HG03175 (cell line): Measurements from ENCODE around the gene SPA17.
A peak's percentile ranks its signal among the peaks of the same experiment; 100 is the strongest.

Source experiments
- ATAC-seq: cut with Tn5 transposase; IDR thresholded peaks from one replicate; pipeline ENCODE4 v1.9.1; 2021; ENCODE audit warnings: mild to moderate bottlenecking, moderate library complexity; ENCODE audit not compliant: unreplicated experiment

SPA17 gene

GRCh38 chr11:124673333-124674167 lies at the start of gene SPA17, which contains the start of gene SIAE:
SPA17 (plus strand) TSS chr11:124673904; CDS start chr11:124675265, 1,361 bp downstream.
SIAE (minus strand) TSS chr11:124673739; CDS start chr11:124673708, 31 bp downstream.
- ATAC-seq, result peak; percentile 85

GRCh38 chr11:124625504-124626168 lies 48.1 kb upstream of the SPA17 start:
- ATAC-seq, result no peak

- ATAC-seq, result no peak
Measured at GRCh38 chr11:124627546-124627945, 46.2 kb upstream of the SPA17 start.

GRCh38 chr11:124629961-124630360 lies 43.7 kb upstream of the SPA17 start:
- ATAC-seq, result no peak

GRCh38 chr11:124633355-124633754 lies 40.3 kb upstream of the SPA17 start:
- no peak for ATAC-seq

- no peak for ATAC-seq
Measured at GRCh38 chr11:124635932-124636331, 37.8 kb upstream of the SPA17 start.

GRCh38 chr11:124638500-124638899 lies 35.2 kb upstream of the SPA17 start:
- ATAC-seq, result no peak

GRCh38 chr11:124639186-124639585 lies 34.5 kb upstream of the SPA17 start:
- ATAC-seq, result no peak

- no peak for ATAC-seq
Measured at GRCh38 chr11:124640666-124641065, 33.0 kb upstream of the SPA17 start.

- ATAC-seq, result no peak
Measured at GRCh38 chr11:124642628-124643027, 31.1 kb upstream of the SPA17 start.

- no peak for ATAC-seq
Measured at GRCh38 chr11:124643042-124643604, 30.6 kb upstream of the SPA17 start.

GRCh38 chr11:124643605-124644425 lies 29.9 kb upstream of the SPA17 start:
- no peak for ATAC-seq

- ATAC-seq, result peak; percentile 68
Measured at GRCh38 chr11:124644426-124645280, 29.1 kb upstream of the SPA17 start.

- no peak for ATAC-seq
Measured at GRCh38 chr11:124646148-124646547, 27.6 kb upstream of the SPA17 start.

- ATAC-seq, result no peak
Measured at GRCh38 chr11:124648610-124649009, 25.1 kb upstream of the SPA17 start.

- no peak for ATAC-seq
Measured at GRCh38 chr11:124656774-124657630, 16.7 kb upstream of the SPA17 start.

GRCh38 chr11:124657904-124658303 lies 15.8 kb upstream of the SPA17 start:
- ATAC-seq, result no peak

GRCh38 chr11:124658501-124658900 lies 15.2 kb upstream of the SPA17 start:
- ATAC-seq, result no peak

GRCh38 chr11:124658986-124659385 lies 14.7 kb upstream of the SPA17 start:
- no peak for ATAC-seq
